Smooth muscle cell (in vitro differentiated cells): ENCODE results near the gene RTN4IP1. TPM values are rescaled to one million over a fixed set of nuclear protein-coding genes. Genes with fewer than 3 reads are reported as not detected.

Experiments used
- DNase-seq: peaks from one replicate; lab custom pipeline; 2025; ENCODE audit not compliant: unreplicated experiment; lab: John Stamatoyannopoulos, UW
- H2AFZ ChIP-seq: fragments of 200-600 bp; sonication (generic); 2 replicates; pipeline ENCODE4 v1.6.0; 2016; ENCODE audit warnings: antibody characterized with exemption, low read depth, mild to moderate bottlenecking
- H3F3A ChIP-seq: fragments of 200-600 bp; sonication (generic); 2 replicates; pipeline ENCODE4 v1.6.0; 2017; ENCODE audit warnings: antibody characterized with exemption, low read depth
- H3K27ac ChIP-seq: fragments of 200-600 bp; sonication (generic); 2 replicates; pipeline ENCODE4 v1.5.1; 2016; ENCODE audit warnings: low read depth, mild to moderate bottlenecking
- H3K27me3 ChIP-seq: fragments of 200-600 bp; sonication (generic); 2 replicates; pipeline ENCODE4 v1.6.1; 2016; ENCODE audit warnings: low read depth, mild to moderate bottlenecking
- H3K36me3 ChIP-seq: fragments of 200-600 bp; sonication (generic); 2 replicates; pipeline ENCODE4 v1.5.1; 2016; ENCODE audit warnings: low read depth
- H3K4me1 ChIP-seq: fragments of 200-600 bp; sonication (generic); 2 replicates; pipeline ENCODE4 v1.5.1; 2016; ENCODE audit warnings: low read depth
- H3K4me2 ChIP-seq: fragments of 200-600 bp; sonication (generic); 2 replicates; pipeline ENCODE4 v1.6.0; 2016; ENCODE audit warnings: mild to moderate bottlenecking
- H3K4me3 ChIP-seq: fragments of 200-600 bp; sonication (generic); 2 replicates; pipeline ENCODE4 v1.5.1; 2016; ENCODE audit warnings: mild to moderate bottlenecking
- H3K79me2 ChIP-seq: fragments of 200-600 bp; sonication (generic); 2 replicates; pipeline ENCODE4 v1.6.0; 2016; ENCODE audit warnings: low read depth, mild to moderate bottlenecking
- H3K9ac ChIP-seq: fragments of 200-600 bp; sonication (generic); 2 replicates; pipeline ENCODE4 v1.6.0; 2016; ENCODE audit warnings: low read depth
- H3K9me3 ChIP-seq: fragments of 200-600 bp; sonication (generic); replicated peaks from 2 replicates; pipeline ENCODE4 v1.5.1; 2016; ENCODE audit warnings: low read depth
- H4K20me1 ChIP-seq: fragments of 200-600 bp; sonication (generic); 2 replicates; pipeline ENCODE4 v1.6.0; 2016; ENCODE audit warnings: low read depth
- CTCF ChIP-seq: fragments of 200-600 bp; sonication (generic); IDR thresholded peaks from 2 replicates; pipeline ENCODE4 v1.5.1; 2017; ENCODE audit warnings: borderline replicate concordance, mild to moderate bottlenecking, antibody characterized with exemption; ENCODE audit not compliant: insufficient read depth, poor library complexity, severe bottlenecking
- WGBS: methylation state at CpG from one replicate; pipeline ENCODE4 v1.1.7; 2016; ENCODE audit warnings: low lambda C conversion rate; 5-methylcytosine and 5-hydroxymethylcytosine counted together
- polyA plus RNA-seq: library from polyadenylated mRNA; unstranded; fragments of >200 nt; fragmentation: Nextera tagmentation; extraction: Ambion mirVana; gene quantifications from 2 replicates; pipeline ENCODE4 v1.2.1, GENCODE V29; 2016
- total RNA-seq: library from RNA; depleted of rRNA; stranded (reverse); fragments of >200 nt; gene quantifications from 2 replicates; pipeline ENCODE4 v1.2.3, GENCODE V29; 2014

Gene RTN4IP1
- total and polyA plus RNA-seq, 2 experiments from 2014 or later: 5.7 to 8.2 TPM

GRCh38 chr6:106540907-106541306 lies 88.4 kb downstream of the RTN4IP1 start:
- 76% methylated on average over 6 of the region's 6 CpGs for WGBS
- H3K79me2 ChIP-seq: no peaks in the 10 kb centered on the region
- no peak overlapping the region for H3K27ac ChIP-seq
- H2AFZ ChIP-seq: no peak overlapping the region
- no peak for DNase-seq
- peak overlapping the region; percentile 2 for H3K4me2 ChIP-seq
- no peak for TF ChIP-seq CTCF
- H3K4me3 ChIP-seq: no peak overlapping the region
- no peaks in the 10 kb centered on the region for H3K27me3 ChIP-seq
- no peaks in the 10 kb centered on the region for H3K36me3 ChIP-seq
- H3K4me1 ChIP-seq: peaks cover 12% of the 10 kb centered on the region
- H3K9ac ChIP-seq: no peak overlapping the region
- H3K9me3 ChIP-seq: no peaks in the 10 kb centered on the region
- no peaks in the 10 kb centered on the region for H4K20me1 ChIP-seq
- no peaks in the 10 kb centered on the region for H3F3A ChIP-seq

- no peaks in the 10 kb centered on the region for H3K36me3 ChIP-seq
- no peak overlapping the region for H3K27ac ChIP-seq
- H3K4me2 ChIP-seq: peak overlapping the region; percentile 2
- peaks cover 12% of the 10 kb centered on the region for H3K4me1 ChIP-seq
- no peaks in the 10 kb centered on the region for H3F3A ChIP-seq
- H3K4me3 ChIP-seq: no peak overlapping the region
- H3K27me3 ChIP-seq: no peaks in the 10 kb centered on the region
- H3K79me2 ChIP-seq: no peaks in the 10 kb centered on the region
- no peaks in the 10 kb centered on the region for H3K9me3 ChIP-seq
- DNase-seq: no peak
- TF ChIP-seq CTCF: no peak
- H2AFZ ChIP-seq: no peak overlapping the region
- H4K20me1 ChIP-seq: no peaks in the 10 kb centered on the region
- no peak overlapping the region for H3K9ac ChIP-seq
Observed at GRCh38 chr6:106540432-106540831, 88.9 kb downstream of the RTN4IP1 start.

- no peak for DNase-seq
- Histone ChIP-seq H3K9ac (no peak overlapping the region), H3K27ac (no peak overlapping the region), H3K4me3 (no peak overlapping the region), H3F3A (no peaks in the 10 kb centered on the region), H3K4me1 (peaks cover 12% of the 10 kb centered on the region), H3K9me3 (no peaks in the 10 kb centered on the region), H3K4me2 (peak overlapping the region; percentile 2), H4K20me1 (no peaks in the 10 kb centered on the region), H3K36me3 (no peaks in the 10 kb centered on the region), H2AFZ (no peak overlapping the region), H3K27me3 (no peaks in the 10 kb centered on the region), H3K79me2 (no peaks in the 10 kb centered on the region)
- 94% methylated on average over 9 of the region's 9 CpGs for WGBS
- TF ChIP-seq CTCF: no peak
Observed at GRCh38 chr6:106539936-106540335, 89.4 kb downstream of the RTN4IP1 start.

- Histone ChIP-seq H3K4me2 (no peak overlapping the region), H3K27me3 (no peaks in the 10 kb centered on the region), H3K36me3 (no peaks in the 10 kb centered on the region), H3K4me3 (no peak overlapping the region), H3K9me3 (no peaks in the 10 kb centered on the region), H3K27ac (no peak overlapping the region), H3K4me1 (peaks cover 12% of the 10 kb centered on the region), H3K9ac (no peak overlapping the region), H3K79me2 (no peaks in the 10 kb centered on the region), H3F3A (no peaks in the 10 kb centered on the region), H2AFZ (no peak overlapping the region), H4K20me1 (no peaks in the 10 kb centered on the region)
- WGBS: 74% methylated on average over 1 of the region's 1 CpG
- no peak for TF ChIP-seq CTCF
- no peak for DNase-seq
Observed at GRCh38 chr6:106538145-106538544, 91.2 kb downstream of the RTN4IP1 start.
